ENCODE results near the gene RPL29. TPM values are rescaled to one million over a fixed set of nuclear protein-coding genes. Genes with fewer than 3 reads are reported as not detected.

The RPL29 gene
- total and polyA plus RNA-seq, 2 of the 4 experiments (the other 2 are of a cell fraction): 2,081 to 2,126 TPM

DNA sequence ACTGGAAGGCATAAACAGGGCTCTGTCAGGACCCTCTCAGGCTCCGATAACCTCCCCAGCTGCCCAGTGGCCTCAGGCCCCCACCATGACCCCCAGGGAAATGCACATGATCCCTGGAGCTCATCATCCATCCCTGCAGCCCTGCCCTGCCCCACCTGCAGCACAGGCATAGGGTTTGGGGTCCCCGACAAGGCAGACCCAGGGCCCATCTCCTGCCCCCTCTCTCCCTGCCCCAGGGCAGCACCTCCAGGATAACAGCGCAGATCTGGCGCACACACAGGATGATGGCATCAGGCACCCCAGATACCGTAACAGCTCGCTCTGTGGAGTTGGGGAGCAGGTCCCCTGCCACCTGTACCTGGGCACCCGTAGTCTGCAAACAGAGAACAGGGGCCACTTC is 36.0 kb downstream of the RPL29 start:
- Histone ChIP-seq H3K27ac (ENCODE audit: insufficient read depth, low read length) (no peak overlapping the region), H3K23ac (ENCODE audit: low read depth, low read length) (no peak overlapping the region), H3K36me3 (ENCODE audit: control insufficient read depth, insufficient read depth, low read length) (peaks cover 32% of the 10 kb centered on the region), H3K4me2 (ENCODE audit: low read depth, low read length) (no peak overlapping the region), H4K91ac (ENCODE audit: insufficient read depth, low read depth, low read length) (no peak overlapping the region), H3K4me3 (ENCODE audit: insufficient read depth, low read depth, low read length) (no peak overlapping the region), H4K8ac (ENCODE audit: low read depth in 2 of 2, low read length in 2 of 2) (no peak overlapping the region), H3K27me3 (ENCODE audit: control insufficient read depth, insufficient read depth, low read length) (no peaks in the 10 kb centered on the region), H3K4ac (ENCODE audit: low read depth, low read length) (no peak overlapping the region), H2BK5ac (ENCODE audit: low read depth, low read length, poor library complexity, severe bottlenecking) (no peak overlapping the region), H2BK20ac (ENCODE audit: low read depth, low read length) (no peak overlapping the region), H3K9ac (ENCODE audit: low read depth, low read length) (no peak overlapping the region), H3K14ac (replicated peaks; ENCODE audit: low read depth, low read length) (no peak overlapping the region), H3K79me1 (ENCODE audit: low read depth in 1 of 2, low read length in 2 of 2) (peaks cover 10 to 30% of the 10 kb centered on the region in 2 experiments), H4K20me1 (ENCODE audit: insufficient read depth, low read length) (peaks cover 20% of the 10 kb centered on the region; the same call in 1 of the 2 replicates), H3K4me1 (ENCODE audit: control insufficient read depth, insufficient read depth, low read length) (peaks cover 6% of the 10 kb centered on the region), H2AK9ac (replicated peaks; ENCODE audit: low read depth, low read length, poor library complexity) (no peak overlapping the region), H2AFZ (replicated peaks; ENCODE audit: low read length, poor library complexity) (no peak overlapping the region), H3K18ac (ENCODE audit: low read depth, low read length) (no peak overlapping the region), H2BK15ac (ENCODE audit: low read depth, low read length) (no peak overlapping the region), H3K9me1 (ENCODE audit: insufficient read depth, low read length) (peaks cover 3% of the 10 kb centered on the region; the same call in 1 of the 2 replicates), H3K9me3 (ENCODE audit: control insufficient read depth, insufficient read depth, low read length) (no peaks in the 10 kb centered on the region), H2BK120ac (ENCODE audit: low read depth, low read length) (no peak overlapping the region), H3K56ac (ENCODE audit: extremely low read depth, insufficient read depth, low read length) (no peak overlapping the region), H2AK5ac (ENCODE audit: low read depth, low read length) (no peak overlapping the region), H4K5ac (ENCODE audit: low read depth, low read length) (no peak overlapping the region)
- BruUV-seq (replicated peaks): no TSS peak
- ATAC-seq (ENCODE audit: low read depth) (no peak), DNase-seq (no peak)
- no peak for TF ChIP-seq MXI1 (IDR thresholded peaks at IDR 0.05; ENCODE audit: borderline replicate concordance, low read depth, low read length)
- no peak for TF ChIP-seq RCOR1 (IDR thresholded peaks at IDR 0.05; ENCODE audit: insufficient replicate concordance, low read length)
- no peak for TF ChIP-seq POLR2A (IDR thresholded peaks at IDR 0.05; ENCODE audit: low read depth, low read length)
- ChIA-PET POLR2A (ENCODE audit: unreplicated experiment) (no interaction called here), CTCF (no interaction called here)
- in situ Hi-C loops (cut with MboI; ENCODE audit: low sequenced_read_pairs): loop anchor here (25.0 kb wide), 1 partner anchor 1622 kb away; the partner anchor contains the start of genes RASSF1, TUSC2 and ZMYND10
- dilution Hi-C loops (cut with HindIII; ENCODE audit: low sequenced_read_pairs, unreplicated experiment): no loop called here
- WGBS, 2 experiments (ENCODE audit: extremely low coverage in 2 of 2, insufficient read length in 1 of 2): no CpG with 5 or more reads among the region's 7 CpGs
- intact Hi-C loops (cut with micrococcal nuclease): no loop called here

Measured in IMR-90 (cell line).